Liver (tissue), 9 donors: ENCODE data around the gene RND3. TPM values are rescaled to one million over a fixed set of nuclear protein-coding genes. Genes with fewer than 3 reads are reported as not detected.

Source experiments
- DNase-seq: peaks from one replicate; pipeline ENCODE4 v3.0.0-alpha.2; 2017; ENCODE audit warnings: low spot score
- H3K27ac ChIP-seq, 2 donors: one replicate each; pipeline ENCODE4 v1.7.0; 2013; ENCODE audit warnings: inconsistent platforms in 2 of 2, low read length in 2 of 2, control low read depth in 1 of 2, low read depth in 1 of 2, mild to moderate bottlenecking in 1 of 2
- H3K27me3 ChIP-seq, 4 donors: one replicate each; pipeline versions ENCODE4 v1.6.1 to v1.7.0; 2013; ENCODE audit warnings: low read length in 3 of 4, inconsistent platforms in 1 of 4, mild to moderate bottlenecking in 1 of 4, moderate library complexity in 1 of 4; ENCODE audit not compliant: control insufficient read depth in 4 of 4, insufficient read depth in 4 of 4
- H3K36me3 ChIP-seq, 4 donors: one replicate each; pipeline versions ENCODE4 v1.6.1 to v1.7.0; 2013; ENCODE audit warnings: low read length in 3 of 4, mild to moderate bottlenecking in 3 of 4, low read depth in 1 of 4, moderate library complexity in 1 of 4; ENCODE audit not compliant: control insufficient read depth in 4 of 4, insufficient read depth in 3 of 4
- H3K4me1 ChIP-seq, 4 donors: one replicate each; pipeline versions ENCODE4 v1.6.1 to v1.7.0; 2013; ENCODE audit warnings: low read length in 3 of 4, mild to moderate bottlenecking in 3 of 4, moderate library complexity in 1 of 4; ENCODE audit not compliant: control insufficient read depth in 4 of 4, insufficient read depth in 4 of 4
- H3K4me3 ChIP-seq, 3 donors: one replicate each; pipeline versions ENCODE4 v1.6.1 to v1.7.0; 2013; ENCODE audit warnings: low read length in 3 of 3, control low read depth in 1 of 3, low read depth in 1 of 3, mild to moderate bottlenecking in 1 of 3
- H3K9ac ChIP-seq, 2 donors: one replicate each; pipeline ENCODE4 v1.7.0; 2013; ENCODE audit warnings: low read length in 2 of 2, mild to moderate bottlenecking in 2 of 2, moderate library complexity in 2 of 2, control low read depth in 1 of 2, low read depth in 1 of 2
- H3K9me3 ChIP-seq, 4 donors: one replicate each; pipeline versions ENCODE4 v1.6.1 to v1.7.0; 2013; ENCODE audit warnings: low read length in 3 of 4; ENCODE audit not compliant: control insufficient read depth in 4 of 4
- CTCF ChIP-seq: fragments of 150-350 bp; IDR thresholded peaks from 2 replicates; pipeline ENCODE4 v1.5.1; 2017; ENCODE audit warnings: improper control_type of control experiment, low read depth, low read length; ENCODE audit not compliant: missing input control
- EGR1 ChIP-seq, 2 donors: IDR thresholded peaks; 2 replicates each; pipeline ENCODE4 v1.6.1; 2016 to 2018; ENCODE audit warnings: antibody characterized with exemption in 2 of 2, low read depth in 2 of 2
- FOXA2 ChIP-seq: IDR thresholded peaks from 2 replicates; pipeline ENCODE4 v1.6.1; 2016; ENCODE audit warnings: antibody characterized with exemption
- HNF4A ChIP-seq, 2 donors: conservative IDR thresholded peaks; 2 replicates each; pipeline ENCODE4 v1.6.1; 2016; ENCODE audit warnings: antibody characterized with exemption in 2 of 2, mild to moderate bottlenecking in 2 of 2
- HNF4G ChIP-seq: IDR thresholded peaks from 2 replicates; pipeline ENCODE4 v1.6.1; 2016; ENCODE audit warnings: antibody characterized with exemption
- JUND ChIP-seq, 2 donors: IDR thresholded peaks; 2 replicates each; pipeline ENCODE4 v1.6.1; 2016; ENCODE audit warnings: antibody characterized with exemption in 2 of 2
- MAX ChIP-seq: IDR thresholded peaks from 2 replicates; pipeline ENCODE4 v1.6.1; 2016; ENCODE audit warnings: antibody characterized with exemption
- NR2F2 ChIP-seq: IDR thresholded peaks from 2 replicates; pipeline ENCODE4 v1.6.1; 2016; ENCODE audit warnings: antibody characterized with exemption
- RAD21 ChIP-seq, 2 donors: IDR thresholded peaks; 2 replicates each; pipeline ENCODE4 v1.6.1; 2016; ENCODE audit warnings: antibody characterized with exemption in 2 of 2, mild to moderate bottlenecking in 2 of 2
- RXRA ChIP-seq, 2 donors: IDR thresholded peaks; 2 replicates each; pipeline ENCODE4 v1.6.1; 2017 to 2018; ENCODE audit warnings: antibody characterized with exemption in 2 of 2, mild to moderate bottlenecking in 1 of 2
- SP1 ChIP-seq: IDR thresholded peaks from 2 replicates; pipeline ENCODE4 v1.6.1; 2018; ENCODE audit warnings: antibody characterized with exemption, mild to moderate bottlenecking
- TAF1 ChIP-seq: conservative IDR thresholded peaks from 2 replicates; pipeline ENCODE4 v1.6.1; 2016; ENCODE audit warnings: antibody characterized with exemption, mild to moderate bottlenecking
- YY1 ChIP-seq: IDR thresholded peaks from 2 replicates; pipeline ENCODE4 v1.6.1; 2016; ENCODE audit warnings: antibody characterized with exemption, mild to moderate bottlenecking
- ZBTB33 ChIP-seq: IDR thresholded peaks from 2 replicates; pipeline ENCODE4 v1.6.1; 2016; ENCODE audit warnings: antibody characterized with exemption
- WGBS: extraction: QIAGEN DNeasy Blood & Tissue Kit; methylation state at CpG from one replicate; pipeline ENCODE4 v1.1.7; 2013; 5-methylcytosine and 5-hydroxymethylcytosine counted together
- polyA plus RNA-seq, 2 donors: library from polyadenylated mRNA; stranded (reverse) in 1 of 2; unstranded in 1 of 2; fragments of 200-250 nt in 1 of 2; fragments of >200 nt in 1 of 2; fragmentation: Nextera tagmentation in 1 of 2; extraction: Ambion mirVana in 1 of 2; gene quantifications; one replicate each; pipeline versions ENCODE4 v1.2.1 to v1.2.3, GENCODE V29; 2013 to 2015
- total RNA-seq, 2 donors: library from RNA; depleted of rRNA; stranded (reverse); fragments of >200 nt; gene quantifications; one replicate each; pipeline ENCODE4 v1.2.3, GENCODE V29; 2014
- TF ChIP-seq, protein P1 (sequence below): IDR thresholded peaks from 2 replicates; pipeline ENCODE4 v1.6.1; 2016; ENCODE audit warnings: antibody characterized with exemption, mild to moderate bottlenecking
- donor health status: healthy.
- donor health status: healthy.
- donor health status: healthy.
- donor health status: healthy.
- donor health status: healthy.

The RND3 gene
- total and polyA plus RNA-seq, 4 donors = 14.8 to 30.0 (median 21.6) TPM

GRCh38 chr2:150426315-150426714 lies 61.2 kb downstream of the RND3 start (continued):
- TF ChIP-seq, protein P1, sequence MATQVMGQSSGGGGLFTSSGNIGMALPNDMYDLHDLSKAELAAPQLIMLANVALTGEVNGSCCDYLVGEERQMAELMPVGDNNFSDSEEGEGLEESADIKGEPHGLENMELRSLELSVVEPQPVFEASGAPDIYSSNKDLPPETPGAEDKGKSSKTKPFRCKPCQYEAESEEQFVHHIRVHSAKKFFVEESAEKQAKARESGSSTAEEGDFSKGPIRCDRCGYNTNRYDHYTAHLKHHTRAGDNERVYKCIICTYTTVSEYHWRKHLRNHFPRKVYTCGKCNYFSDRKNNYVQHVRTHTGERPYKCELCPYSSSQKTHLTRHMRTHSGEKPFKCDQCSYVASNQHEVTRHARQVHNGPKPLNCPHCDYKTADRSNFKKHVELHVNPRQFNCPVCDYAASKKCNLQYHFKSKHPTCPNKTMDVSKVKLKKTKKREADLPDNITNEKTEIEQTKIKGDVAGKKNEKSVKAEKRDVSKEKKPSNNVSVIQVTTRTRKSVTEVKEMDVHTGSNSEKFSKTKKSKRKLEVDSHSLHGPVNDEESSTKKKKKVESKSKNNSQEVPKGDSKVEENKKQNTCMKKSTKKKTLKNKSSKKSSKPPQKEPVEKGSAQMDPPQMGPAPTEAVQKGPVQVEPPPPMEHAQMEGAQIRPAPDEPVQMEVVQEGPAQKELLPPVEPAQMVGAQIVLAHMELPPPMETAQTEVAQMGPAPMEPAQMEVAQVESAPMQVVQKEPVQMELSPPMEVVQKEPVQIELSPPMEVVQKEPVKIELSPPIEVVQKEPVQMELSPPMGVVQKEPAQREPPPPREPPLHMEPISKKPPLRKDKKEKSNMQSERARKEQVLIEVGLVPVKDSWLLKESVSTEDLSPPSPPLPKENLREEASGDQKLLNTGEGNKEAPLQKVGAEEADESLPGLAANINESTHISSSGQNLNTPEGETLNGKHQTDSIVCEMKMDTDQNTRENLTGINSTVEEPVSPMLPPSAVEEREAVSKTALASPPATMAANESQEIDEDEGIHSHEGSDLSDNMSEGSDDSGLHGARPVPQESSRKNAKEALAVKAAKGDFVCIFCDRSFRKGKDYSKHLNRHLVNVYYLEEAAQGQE = no peak
- TF ChIP-seq RXRA (IDR thresholded peaks at IDR 0.05) = no peak
- TF ChIP-seq FOXA2 = no peak
- no peak for TF ChIP-seq MAX
- TF ChIP-seq HNF4G = no peak
- TF ChIP-seq JUND (IDR thresholded peaks at IDR 0.05) = no peak

- TF ChIP-seq RAD21 (IDR thresholded peaks at IDR 0.05) = peak; percentile 59 to 61
- no peak for TF ChIP-seq SP1
- no peak overlapping the region for H3K9ac ChIP-seq
- WGBS = 58% methylated on average over 22 of the region's 22 CpGs
Measured at GRCh38 chr2:150425121-150425955, 62.1 kb downstream of the RND3 start.

DNA sequence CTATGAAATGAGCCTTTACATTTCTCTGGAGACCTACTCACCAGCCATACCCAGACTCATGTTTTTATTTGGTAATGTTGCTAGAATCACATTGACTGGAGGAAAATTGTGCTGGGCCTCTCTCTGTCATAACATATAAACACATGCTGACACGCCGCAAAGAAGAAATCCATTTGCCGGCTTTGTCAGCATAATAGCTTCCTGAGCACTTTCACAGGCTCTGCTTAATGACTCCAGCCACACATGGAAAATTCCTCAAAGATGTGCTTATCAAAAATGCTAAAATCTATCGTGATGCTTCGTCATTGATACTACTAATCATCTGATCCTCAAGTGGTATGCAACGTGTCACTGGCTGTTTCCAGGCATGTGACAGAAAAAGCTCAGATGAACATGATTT lies 63.1 kb downstream of the RND3 start:
- no peak for TF ChIP-seq FOXA2
- TF ChIP-seq, protein P1 = no peak
- TF ChIP-seq YY1 = no peak
- TF ChIP-seq CTCF = no peak
- no peak for TF ChIP-seq HNF4A (conservative IDR thresholded peaks at IDR 0.05)
- no peak for TF ChIP-seq JUND (IDR thresholded peaks at IDR 0.05)
- TF ChIP-seq NR2F2 = no peak
- TF ChIP-seq RXRA (IDR thresholded peaks at IDR 0.05) = no peak
- no peak for TF ChIP-seq HNF4G
- no peak for TF ChIP-seq TAF1
- no peak for TF ChIP-seq EGR1 (IDR thresholded peaks at IDR 0.05; ENCODE audit: low read depth in 2 of 2)
- no peak for TF ChIP-seq RAD21 (IDR thresholded peaks at IDR 0.05)
- no peak for TF ChIP-seq MAX
- TF ChIP-seq ZBTB33 = no peak
- WGBS = 78% methylated on average over 6 of the region's 6 CpGs
- DNase-seq = no peak

More at GRCh38 chr2:150425121-150425955, 62.1 kb downstream of the RND3 start:
- H3K27ac ChIP-seq = no peak overlapping the region
- no peaks in the 10 kb centered on the region for H3K27me3 ChIP-seq
- H3K36me3 ChIP-seq = no peaks in the 10 kb centered on the region
- H3K4me1 ChIP-seq = no peaks in the 10 kb centered on the region
- no peaks in the 10 kb centered on the region for H3K9me3 ChIP-seq
- no peak for DNase-seq
- peak overlapping the region in 1 of 3 donors; percentile 4 for H3K4me3 ChIP-seq

More for the DNA sequence above, 63.1 kb downstream of the RND3 start:
- Histone ChIP-seq H3K9me3 (no peaks in the 10 kb centered on the region), H3K9ac (no peak overlapping the region), H3K36me3 (no peaks in the 10 kb centered on the region), H3K27ac (no peak overlapping the region), H3K4me1 (no peaks in the 10 kb centered on the region), H3K27me3 (no peaks in the 10 kb centered on the region), H3K4me3 (no peak overlapping the region)
